Prostate gland (tissue), 2 donors: ENCODE data around the gene CEP43.

Source experiments
- POLR2A ChIP-seq: fragments of 450-650 bp; IDR thresholded peaks from one replicate; pipeline ENCODE4 v1.6.1; 2016; ENCODE audit warnings: antibody characterized with exemption, mild to moderate bottlenecking
- POLR2AphosphoS5 ChIP-seq: sonication (generic); formaldehyde crosslinking; IDR thresholded peaks from one replicate; pipeline ENCODE4 v1.6.1; 2017; ENCODE audit warnings: antibody characterized with exemption
- TF ChIP-seq, protein P1 (sequence below), 4 experiments: fragments of 200-600 bp in 2 of 4; fragments of 450-650 bp in 2 of 4; sonication (generic) in 2 of 4; IDR thresholded peaks; 1 replicate in 3 of 4; 2 replicates in 1 of 4; pipeline ENCODE4 v1.5.1; 2016 to 2019; ENCODE audit warnings: antibody characterized with exemption in 4 of 4, mild to moderate bottlenecking in 2 of 4, moderate library complexity in 2 of 4

DNA sequence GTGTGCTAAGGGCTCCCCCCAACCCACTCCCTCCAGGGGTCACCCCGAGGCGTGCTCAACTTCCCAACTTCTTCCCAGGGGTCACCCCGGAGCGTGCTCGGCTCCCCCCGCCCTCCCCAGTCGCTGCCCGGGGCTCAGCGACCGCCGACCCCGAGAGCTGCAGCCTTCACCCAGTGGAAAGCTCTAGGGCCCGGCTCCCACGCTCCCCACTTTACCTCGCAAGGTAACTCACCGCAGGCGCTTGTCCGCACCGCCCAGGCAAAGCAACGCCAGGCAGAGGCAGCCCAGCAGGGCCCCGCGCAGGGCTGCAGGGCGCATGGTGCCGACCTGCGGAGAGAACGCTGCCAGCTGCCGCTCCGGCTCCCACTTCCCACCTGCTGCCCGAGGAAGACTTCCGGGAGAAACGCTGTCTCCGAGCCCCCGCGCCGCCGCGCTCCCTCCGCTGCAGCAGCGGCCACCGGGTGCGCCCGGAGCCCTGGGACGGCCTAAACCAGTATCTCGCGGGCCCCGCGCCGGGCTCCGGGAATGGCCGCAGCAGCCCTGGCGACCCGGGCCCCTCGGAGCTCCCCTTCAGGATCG, 43.2 kb upstream of the CEP43 start:
- no peak for TF ChIP-seq POLR2A
- TF ChIP-seq, protein P1, sequence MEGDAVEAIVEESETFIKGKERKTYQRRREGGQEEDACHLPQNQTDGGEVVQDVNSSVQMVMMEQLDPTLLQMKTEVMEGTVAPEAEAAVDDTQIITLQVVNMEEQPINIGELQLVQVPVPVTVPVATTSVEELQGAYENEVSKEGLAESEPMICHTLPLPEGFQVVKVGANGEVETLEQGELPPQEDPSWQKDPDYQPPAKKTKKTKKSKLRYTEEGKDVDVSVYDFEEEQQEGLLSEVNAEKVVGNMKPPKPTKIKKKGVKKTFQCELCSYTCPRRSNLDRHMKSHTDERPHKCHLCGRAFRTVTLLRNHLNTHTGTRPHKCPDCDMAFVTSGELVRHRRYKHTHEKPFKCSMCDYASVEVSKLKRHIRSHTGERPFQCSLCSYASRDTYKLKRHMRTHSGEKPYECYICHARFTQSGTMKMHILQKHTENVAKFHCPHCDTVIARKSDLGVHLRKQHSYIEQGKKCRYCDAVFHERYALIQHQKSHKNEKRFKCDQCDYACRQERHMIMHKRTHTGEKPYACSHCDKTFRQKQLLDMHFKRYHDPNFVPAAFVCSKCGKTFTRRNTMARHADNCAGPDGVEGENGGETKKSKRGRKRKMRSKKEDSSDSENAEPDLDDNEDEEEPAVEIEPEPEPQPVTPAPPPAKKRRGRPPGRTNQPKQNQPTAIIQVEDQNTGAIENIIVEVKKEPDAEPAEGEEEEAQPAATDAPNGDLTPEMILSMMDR (IDR thresholded peaks at IDR 0.05) = peak in 1 of 4 experiments; percentile 26
- TF ChIP-seq POLR2AphosphoS5 = no peak
